T-helper 1 cell (primary cell): ENCODE measurements around the gene HAPLN2.
A peak's percentile ranks its signal among the peaks of the same experiment; 100 is the strongest.
"Not testable (repeated sequence)": the region's sequence is repeated elsewhere in the genome, so short reads cannot be mapped to it uniquely, and the experiment has no call there.

Experiments used
- DNase-seq, 5 donors: peaks; one replicate each; pipeline ENCODE4 v3.0.0-alpha.2; 2012 to 2020

Gene HAPLN2

GRCh38 chr1:156623946-156624813, 5.0 kb downstream of the HAPLN2 start:
- DNase-seq: no peak

- DNase-seq: no peak
Measured at GRCh38 chr1:156624814-156625435, 5.7 kb downstream of the HAPLN2 start.

- DNase-seq: peak in 4 of 5 donors; percentile 44 to 64 (median 48)
Measured at GRCh38 chr1:156625436-156626078, 6.3 kb downstream of the HAPLN2 start.

- DNase-seq: no peak
Measured at GRCh38 chr1:156626079-156626438, 6.8 kb downstream of the HAPLN2 start.

- peak in 1 of 5 donors; percentile 26 for DNase-seq
Measured at GRCh38 chr1:156627313-156627880, 8.2 kb downstream of the HAPLN2 start.

- no peak for DNase-seq
Measured at GRCh38 chr1:156629823-156630449, 10.7 kb downstream of the HAPLN2 start.

GRCh38 chr1:156631152-156631551, 11.9 kb downstream of the HAPLN2 start:
- not testable (repeated sequence) for DNase-seq

GRCh38 chr1:156632355-156632754, 13.1 kb downstream of the HAPLN2 start:
- no peak for DNase-seq

GRCh38 chr1:156638189-156638985, 19.2 kb downstream of the HAPLN2 start:
- DNase-seq: no peak

GRCh38 chr1:156639601-156640101, 20.4 kb downstream of the HAPLN2 start:
- no peak for DNase-seq

- no peak for DNase-seq
Measured at GRCh38 chr1:156640842-156641706, 21.9 kb downstream of the HAPLN2 start.

- DNase-seq: no peak
Measured at GRCh38 chr1:156641761-156642264, 22.6 kb downstream of the HAPLN2 start, which contains the start of gene BCAN. BCAN (plus strand) TSS chr1:156642117; CDS start chr1:156646055, 3,938 bp downstream.

GRCh38 chr1:156642265-156643048, 23.2 kb downstream of the HAPLN2 start:
- no peak for DNase-seq

- no peak for DNase-seq
Measured at GRCh38 chr1:156643049-156643777, 24.0 kb downstream of the HAPLN2 start.

- peak in 1 of 5 donors; percentile 67 for DNase-seq
Measured at GRCh38 chr1:156643778-156644092, 24.5 kb downstream of the HAPLN2 start.

GRCh38 chr1:156644146-156644545, 24.9 kb downstream of the HAPLN2 start:
- DNase-seq: no peak

GRCh38 chr1:156644640-156645039, 25.4 kb downstream of the HAPLN2 start:
- DNase-seq: no peak

- no peak for DNase-seq
Measured at GRCh38 chr1:156645056-156645455, 25.8 kb downstream of the HAPLN2 start.

- no peak for DNase-seq
Measured at GRCh38 chr1:156645666-156646065, 26.5 kb downstream of the HAPLN2 start.
